ENCODE results near the gene L1TD1.

- TF ChIP-seq CTCF (IDR thresholded peaks at IDR 0.05) (no peak), EZH2 (IDR thresholded peaks at IDR 0.05; ENCODE audit: borderline replicate concordance, insufficient read depth, low read depth, low read length, poor library complexity, severe bottlenecking) (no peak)
Observed at GRCh38 chr1:62237361-62237760, 42.7 kb downstream of the L1TD1 start.

Data from B cell (primary cell).